GM21367 (cell line): ENCODE data around the gene HRG.

ENCODE experiments used
- ATAC-seq: cut with Tn5 transposase; IDR thresholded peaks from one replicate; pipeline ENCODE4 v1.9.1; 2021; ENCODE audit not compliant: unreplicated experiment

Gene HRG

GRCh38 chr3:186637686-186638085 is 28.1 kb upstream of the HRG start:
- ATAC-seq, result no peak

GRCh38 chr3:186638259-186638658 is 27.6 kb upstream of the HRG start:
- ATAC-seq, result no peak

GRCh38 chr3:186639778-186640472 is 25.9 kb upstream of the HRG start, which contains the start of gene FETUB:
Gene FETUB, plus strand, starts transcription at chr3:186640399. Its CDS starts 62 bp downstream, at chr3:186640461.
- no peak for ATAC-seq

DNA sequence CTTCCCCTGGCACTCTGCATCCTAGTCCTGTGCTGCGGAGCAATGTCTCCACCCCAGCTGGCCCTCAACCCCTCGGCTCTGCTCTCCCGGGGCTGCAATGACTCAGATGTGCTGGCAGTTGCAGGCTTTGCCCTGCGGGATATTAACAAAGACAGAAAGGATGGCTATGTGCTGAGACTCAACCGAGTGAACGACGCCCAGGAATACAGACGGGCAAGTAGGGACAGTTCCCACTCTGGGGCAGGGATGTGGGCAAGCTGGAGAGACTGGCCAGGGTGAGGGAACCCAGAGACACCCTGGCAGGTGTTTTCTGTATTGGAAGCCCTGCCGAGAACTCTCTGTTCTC is 25.4 kb upstream of the HRG start:
- no peak for ATAC-seq

GRCh38 chr3:186640929-186641328 is 24.9 kb upstream of the HRG start:
- ATAC-seq, result no peak

- ATAC-seq, result no peak
Measured at GRCh38 chr3:186642014-186642413, 23.8 kb upstream of the HRG start.

DNA sequence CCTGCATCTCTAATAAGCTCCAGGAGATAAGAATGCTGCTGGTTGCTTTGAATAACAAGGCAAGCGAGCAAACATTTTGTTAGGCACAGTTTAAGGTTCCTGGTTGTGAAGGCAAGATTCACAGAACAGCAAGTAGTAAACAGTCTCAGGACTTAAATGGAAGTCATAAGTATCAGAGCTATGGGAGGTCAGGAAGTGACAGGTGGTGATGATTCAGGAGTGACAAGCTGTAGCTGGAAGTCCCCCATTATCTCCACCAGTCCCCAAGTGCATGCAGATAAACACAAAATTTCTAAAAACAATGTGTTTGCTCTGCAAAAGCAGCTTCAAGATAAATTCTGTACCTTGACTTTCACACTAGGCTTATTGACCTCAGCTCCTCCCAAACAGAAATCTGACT is 22.3 kb upstream of the HRG start:
- ATAC-seq, result no peak

DNA sequence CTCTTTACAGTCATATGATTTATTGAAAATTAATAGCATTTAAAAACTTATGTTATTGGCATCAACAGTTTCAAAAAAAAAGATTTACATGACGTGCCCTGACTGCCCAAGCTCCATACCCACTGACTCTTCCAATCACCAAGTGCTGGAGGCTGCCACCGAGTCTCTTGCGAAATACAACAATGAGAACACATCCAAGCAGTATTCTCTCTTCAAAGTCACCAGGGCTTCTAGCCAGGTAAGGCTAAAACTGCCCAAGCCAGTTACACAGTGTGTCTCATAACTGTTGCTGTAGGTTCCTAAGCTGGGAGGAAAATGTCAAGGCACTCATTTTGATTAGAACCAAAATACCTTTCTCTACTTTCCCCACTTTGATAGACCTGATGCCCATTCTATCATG is 21.1 kb upstream of the HRG start:
- ATAC-seq, result no peak

DNA sequence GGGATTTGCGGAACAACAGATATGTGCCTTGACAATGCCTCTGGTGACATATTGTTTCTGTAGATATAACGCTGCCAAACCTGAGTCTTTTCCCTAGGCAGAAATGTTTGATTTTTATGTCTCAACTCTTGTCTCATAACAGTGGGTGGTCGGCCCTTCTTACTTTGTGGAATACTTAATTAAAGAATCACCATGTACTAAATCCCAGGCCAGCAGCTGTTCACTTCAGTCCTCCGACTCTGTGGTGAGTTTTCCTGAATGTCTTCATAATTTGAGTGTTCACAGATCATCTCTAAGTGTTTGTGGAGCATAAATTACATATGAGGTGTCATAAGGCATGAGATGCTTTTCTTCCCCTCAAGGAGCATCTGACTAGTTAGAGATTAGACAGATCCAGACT is 19.7 kb upstream of the HRG start:
- ATAC-seq, result no peak

GRCh38 chr3:186646841-186647240 is 19.0 kb upstream of the HRG start:
- no peak for ATAC-seq

DNA sequence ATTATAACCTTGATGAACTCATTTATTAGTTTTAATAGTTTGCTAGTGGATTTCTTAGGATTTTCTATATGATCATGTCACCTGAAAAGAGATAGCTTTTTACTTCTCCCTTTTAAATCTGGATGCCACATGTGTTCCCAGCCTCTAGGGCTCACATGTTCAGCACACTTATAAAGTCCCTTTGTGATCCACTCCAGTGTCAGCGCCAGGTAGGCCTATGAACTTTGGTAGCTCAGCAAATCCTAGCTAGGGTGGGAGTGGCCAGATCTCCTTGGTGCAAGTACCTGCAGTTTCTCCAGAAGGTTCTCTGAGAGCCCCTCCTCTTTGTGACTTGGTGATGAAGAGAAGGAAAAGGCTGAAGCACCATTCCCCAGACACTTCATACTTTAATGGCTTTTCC is 17.0 kb upstream of the HRG start:
- no peak for ATAC-seq

DNA sequence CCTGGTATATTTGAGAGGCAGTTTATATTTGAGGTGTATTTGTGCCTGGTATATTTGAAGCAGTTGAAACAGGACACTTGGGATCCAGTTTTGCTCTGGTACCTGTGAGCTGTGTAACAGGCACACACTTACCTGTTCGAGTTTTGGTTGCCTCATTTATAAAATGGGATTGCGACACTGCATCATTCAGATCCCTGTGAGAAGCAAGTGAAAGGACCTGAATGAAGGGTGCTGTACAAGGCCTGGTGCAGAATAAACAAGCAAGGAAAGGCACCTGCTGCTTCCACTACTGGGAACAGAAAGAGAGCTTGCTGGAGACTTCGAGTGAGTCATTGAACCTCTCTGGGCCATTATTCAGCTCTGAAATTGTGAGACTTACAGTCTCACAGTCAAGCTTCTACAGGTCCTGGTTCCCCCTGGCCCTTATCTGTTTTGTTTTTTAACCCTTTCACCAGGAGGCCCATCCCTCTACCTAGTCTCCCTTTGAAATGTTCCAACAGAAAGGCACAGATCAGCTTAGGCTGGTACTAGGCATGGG is 14.1 kb upstream of the HRG start:
- ATAC-seq, result no peak

DNA sequence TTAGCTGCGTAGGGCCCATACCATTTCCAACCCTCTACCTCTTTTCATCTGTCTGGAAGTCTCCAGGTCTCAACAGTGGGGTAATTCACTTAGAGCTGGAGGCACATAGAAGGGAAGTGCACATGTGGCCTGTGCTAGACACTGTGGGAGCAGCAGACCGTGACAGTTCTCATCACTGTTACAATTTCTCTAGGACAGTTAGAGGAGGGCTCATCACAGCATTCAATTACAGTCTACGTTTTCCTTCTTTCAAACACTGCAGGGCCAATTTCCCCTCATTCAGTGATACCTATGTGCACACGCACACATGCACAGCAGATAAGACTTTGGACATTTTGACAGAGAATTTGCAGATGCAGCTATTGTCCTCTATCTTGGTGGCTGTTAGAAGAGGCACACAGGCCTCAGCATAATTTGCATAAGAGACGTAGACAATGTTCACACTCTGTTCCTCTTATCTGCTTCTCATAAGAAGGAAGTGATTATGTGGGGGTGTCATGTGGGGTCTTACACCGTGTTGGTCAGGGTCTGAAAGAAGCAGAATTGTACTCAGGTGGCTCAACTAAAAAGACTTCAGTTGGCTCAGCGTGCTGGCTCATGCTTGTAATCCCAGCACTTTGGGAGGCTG is 12.6 kb upstream of the HRG start:
- peak; percentile 87 for ATAC-seq

- no peak for ATAC-seq
Measured at GRCh38 chr3:186653984-186654383, 11.8 kb upstream of the HRG start.

- no peak for ATAC-seq
Measured at GRCh38 chr3:186663361-186664118, 2.3 kb upstream of the HRG start.

- ATAC-seq, result no peak
Measured at GRCh38 chr3:186664119-186664495, 1.7 kb upstream of the HRG start.

DNA sequence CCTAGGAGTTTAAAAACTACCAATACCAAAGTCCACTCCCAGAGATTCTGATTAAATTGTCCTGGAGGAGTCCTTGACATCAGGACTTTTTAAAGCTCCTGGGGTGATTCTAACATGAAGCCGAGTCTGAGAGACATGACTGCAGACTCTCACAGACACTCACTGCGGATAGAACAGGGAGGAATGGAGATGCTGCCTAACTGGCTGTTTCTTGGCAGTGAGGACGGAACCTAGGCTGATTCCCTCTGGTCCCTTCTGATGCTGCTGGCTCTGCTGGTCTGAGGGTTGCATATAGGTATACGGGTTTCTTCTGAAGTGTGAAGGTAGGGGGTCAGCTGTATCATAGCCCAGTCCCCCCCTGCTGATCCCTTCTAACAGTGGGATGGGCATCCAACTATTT is 1.3 kb upstream of the HRG start:
- no peak for ATAC-seq

DNA sequence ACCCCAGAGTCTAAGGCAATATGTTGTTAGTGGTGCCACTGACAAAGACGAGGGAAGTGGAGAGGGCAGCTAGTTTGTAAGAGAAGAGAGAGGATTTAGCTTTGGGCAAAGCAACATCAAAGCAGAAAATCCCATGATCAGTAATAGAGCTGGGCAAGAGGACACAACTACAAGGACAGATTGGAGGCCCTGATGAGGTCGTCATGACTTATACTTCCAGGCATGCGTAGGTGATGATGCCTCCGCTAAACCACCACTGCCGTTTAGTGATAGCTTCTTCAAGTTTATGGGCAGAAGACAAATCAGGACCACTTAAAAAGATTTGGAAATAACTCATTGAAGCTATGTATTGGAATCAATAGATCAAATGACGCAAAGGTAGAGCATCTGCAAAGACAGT is 2.6 kb downstream of the HRG start:
- no peak for ATAC-seq

DNA sequence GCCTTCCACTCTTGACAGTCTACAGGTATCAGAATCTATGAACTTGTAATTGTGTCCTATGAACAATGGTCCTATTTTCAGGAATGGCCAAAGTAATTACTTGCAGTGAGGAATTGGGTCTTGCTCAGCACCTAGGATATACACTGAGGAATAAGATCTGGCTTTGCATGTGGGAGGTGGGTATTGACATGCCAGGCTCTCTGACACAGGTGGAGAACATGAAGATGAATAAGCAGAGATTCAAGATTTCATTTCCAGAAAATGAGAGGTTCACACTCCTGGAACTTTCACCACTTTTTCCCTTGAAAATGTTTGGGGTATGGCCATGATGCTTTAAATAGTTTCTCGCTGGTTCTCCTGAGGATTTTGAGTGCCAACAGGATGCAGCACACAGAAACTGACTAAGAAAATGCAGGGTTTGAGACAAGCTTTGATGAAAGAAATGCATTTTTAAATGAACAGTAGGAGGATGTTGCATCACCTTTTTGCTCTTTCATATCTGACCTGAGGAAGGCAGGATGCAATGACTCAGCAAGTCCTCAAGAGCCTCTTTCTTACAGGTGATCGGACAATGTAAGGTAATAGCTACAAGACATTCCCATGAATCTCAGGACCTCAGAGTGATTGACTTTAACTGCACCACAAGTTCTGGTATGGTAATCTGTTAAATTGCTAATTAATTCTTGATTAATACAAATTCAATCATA is 3.7 kb downstream of the HRG start:
- no peak for ATAC-seq

DNA sequence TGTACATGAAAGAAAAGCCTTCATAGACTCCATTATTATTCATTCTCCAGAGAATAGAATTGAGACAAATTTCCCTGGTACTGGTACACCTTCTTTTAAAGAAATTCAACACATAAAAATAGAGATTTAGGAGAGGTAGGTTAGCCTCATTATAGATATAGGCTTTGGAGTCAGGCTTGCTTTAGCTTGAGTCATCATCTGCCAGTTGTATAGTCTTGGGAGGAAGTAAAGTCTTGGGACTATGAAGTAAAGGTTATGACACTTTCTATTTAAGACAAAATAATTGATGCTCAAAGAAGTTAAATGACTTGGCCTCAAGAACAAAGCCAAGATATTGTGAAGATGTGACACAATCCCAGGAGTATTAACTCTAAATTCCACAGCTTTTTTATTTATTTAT is 4.3 kb downstream of the HRG start:
- no peak for ATAC-seq

GRCh38 chr3:186671051-186671450 is 5.2 kb downstream of the HRG start:
- no peak for ATAC-seq
